NCI-H345 treated with DMSO at 0.1 percent for 48 hours (cell line): Measurements from ENCODE around the gene CTNNA2.

Experiments
- DNase-seq: peaks from one replicate; lab custom pipeline; 2025; ENCODE audit not compliant: unreplicated experiment; lab: John Stamatoyannopoulos, UW

CTNNA2 gene

DNA sequence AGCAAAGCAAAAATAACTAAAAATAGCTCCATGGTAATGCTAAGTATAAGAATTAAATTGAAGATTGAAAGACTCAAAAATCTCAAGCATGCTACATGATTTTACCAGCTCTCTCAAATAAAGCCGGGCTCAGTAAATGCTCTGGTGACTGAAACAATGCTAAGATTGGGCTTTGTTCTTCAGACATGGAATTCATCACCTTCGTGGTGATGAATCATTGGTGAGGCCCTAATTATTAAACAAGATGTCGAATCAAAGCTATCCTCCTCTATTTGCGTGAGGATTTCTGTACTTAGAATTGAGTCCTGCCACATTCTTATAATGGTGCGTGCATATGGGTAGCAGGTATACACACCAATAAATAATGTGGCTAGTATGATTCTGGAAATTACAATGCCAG lies 850.5 kb downstream of the CTNNA2 start:
- no peak for DNase-seq

- DNase-seq: no peak
These were observed 851.0 kb downstream of the CTNNA2 start for GRCh38 chr2:80363791-80364349.

DNA sequence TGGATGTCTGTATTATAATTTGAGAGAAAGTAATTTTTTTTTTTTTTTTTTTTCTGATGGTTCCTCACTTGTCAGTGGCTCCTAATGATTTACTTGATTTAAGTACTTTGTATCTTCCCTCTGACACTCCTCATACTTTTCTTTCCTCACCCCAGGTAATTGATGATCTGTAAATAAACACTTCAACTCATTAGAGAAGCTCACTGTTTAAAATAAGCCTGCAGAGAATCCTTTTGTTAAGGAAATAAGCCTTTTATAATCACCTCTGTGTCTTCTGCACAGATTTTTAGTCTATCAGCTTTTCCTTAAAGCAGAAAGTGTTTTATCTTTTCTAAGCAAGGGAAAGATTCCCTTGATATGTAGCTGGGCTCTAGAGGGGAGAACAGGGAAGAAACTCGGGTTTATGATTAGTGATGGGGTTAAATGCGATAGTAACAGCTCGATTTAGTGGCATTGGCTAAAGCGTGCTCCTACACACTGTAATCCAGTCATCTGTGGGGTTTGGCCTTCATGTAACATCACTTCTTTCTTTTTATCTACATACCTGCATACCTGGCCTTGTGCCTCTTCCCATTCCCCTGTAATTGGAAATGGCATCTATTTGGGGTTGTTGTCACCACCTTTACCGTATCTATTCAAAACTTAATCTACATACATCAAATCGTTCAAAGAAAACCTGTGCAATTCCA lies 851.8 kb downstream of the CTNNA2 start:
- no peak for DNase-seq

- DNase-seq: no peak
These were observed 852.9 kb downstream of the CTNNA2 start for GRCh38 chr2:80365762-80366161.

DNA sequence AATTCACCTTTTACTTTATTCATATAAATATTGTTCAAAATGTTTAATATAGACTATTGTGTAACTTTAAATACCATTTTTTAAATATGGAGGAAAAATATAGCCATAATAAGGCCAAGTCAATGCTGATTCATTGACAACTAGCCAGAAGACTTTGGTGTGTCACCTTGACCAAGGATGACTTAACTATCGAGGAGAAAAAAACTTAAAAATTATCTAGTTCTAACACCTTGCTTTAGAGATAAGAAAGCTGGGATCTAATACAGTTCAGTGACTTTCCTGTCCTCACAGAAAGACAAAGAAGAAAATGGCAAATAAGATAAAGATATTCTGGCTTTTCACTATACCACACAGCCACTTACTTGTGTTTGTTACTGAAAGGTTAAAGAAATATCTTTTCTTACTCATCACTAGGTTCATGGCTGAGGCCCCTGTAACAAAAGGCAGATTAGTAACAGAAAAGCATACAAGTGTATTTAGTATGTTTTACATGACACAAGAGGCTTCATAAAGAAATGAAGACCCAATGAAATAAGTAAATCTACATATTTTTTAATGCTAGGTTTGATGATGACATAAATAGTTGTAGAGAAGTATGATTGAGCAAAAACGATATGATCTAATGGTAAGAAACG lies 857.6 kb downstream of the CTNNA2 start:
- no peak for DNase-seq

DNA sequence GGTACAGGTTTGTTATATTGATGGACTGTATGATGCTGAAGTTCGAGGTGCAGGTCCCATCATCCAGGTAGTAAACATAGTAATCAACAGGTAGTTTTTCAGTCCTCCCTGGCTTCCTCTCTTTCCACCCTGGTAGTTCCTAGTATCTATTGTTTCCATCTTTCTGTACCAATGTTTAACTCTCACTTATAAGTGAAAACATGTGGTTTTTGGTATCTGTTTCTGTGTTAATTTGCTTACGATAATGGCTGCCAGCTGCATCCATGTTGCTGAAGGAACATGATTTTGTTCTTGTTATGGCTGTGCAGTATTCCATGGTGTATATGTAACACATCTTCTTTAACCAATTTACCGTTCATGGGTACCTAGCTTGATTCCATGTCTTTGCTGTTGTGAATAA lies 861.3 kb downstream of the CTNNA2 start:
- no peak for DNase-seq

- DNase-seq: no peak
These were observed 864.2 kb downstream of the CTNNA2 start for GRCh38 chr2:80377071-80377470.

DNA sequence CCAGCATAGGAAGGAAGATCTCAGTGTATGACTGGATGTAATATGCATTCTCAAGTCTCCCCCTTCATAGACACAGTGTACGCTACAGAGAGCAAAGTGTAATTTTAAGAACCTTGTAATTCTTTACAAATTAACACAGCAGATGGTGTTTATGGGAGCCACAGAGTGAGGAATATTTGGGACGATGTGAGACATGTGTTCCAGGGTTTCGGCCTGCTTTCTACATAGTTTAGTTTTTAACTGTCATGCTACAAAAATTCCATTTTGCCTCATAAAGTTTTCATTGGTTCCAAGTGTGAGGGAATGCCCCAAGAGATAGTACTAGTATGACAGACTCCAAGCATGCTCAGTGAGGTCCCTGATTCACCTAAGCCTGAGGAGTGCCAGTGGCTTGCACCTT lies 867.9 kb downstream of the CTNNA2 start:
- no peak for DNase-seq

- DNase-seq: no peak
These were observed 868.8 kb downstream of the CTNNA2 start for GRCh38 chr2:80381666-80382065.

DNA sequence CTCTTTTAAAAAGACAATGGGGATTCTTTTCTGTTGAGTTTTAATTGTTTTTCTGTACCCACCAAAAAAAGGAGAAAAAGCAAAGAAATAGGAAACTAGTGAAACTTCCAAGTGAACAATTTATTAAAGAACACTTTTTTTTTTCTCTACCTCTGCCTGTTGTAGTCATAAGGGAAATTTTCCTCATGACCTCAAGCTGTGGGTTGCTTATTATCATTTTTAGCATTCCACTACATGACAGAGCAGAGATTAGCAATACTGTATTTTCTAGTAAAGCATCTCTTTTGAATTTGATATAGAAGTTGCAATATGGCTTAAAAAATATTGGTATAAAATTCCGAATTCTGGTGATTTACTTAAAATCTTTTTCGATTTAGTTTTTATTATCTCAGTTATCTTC lies 879.6 kb downstream of the CTNNA2 start:
- no peak for DNase-seq

DNA sequence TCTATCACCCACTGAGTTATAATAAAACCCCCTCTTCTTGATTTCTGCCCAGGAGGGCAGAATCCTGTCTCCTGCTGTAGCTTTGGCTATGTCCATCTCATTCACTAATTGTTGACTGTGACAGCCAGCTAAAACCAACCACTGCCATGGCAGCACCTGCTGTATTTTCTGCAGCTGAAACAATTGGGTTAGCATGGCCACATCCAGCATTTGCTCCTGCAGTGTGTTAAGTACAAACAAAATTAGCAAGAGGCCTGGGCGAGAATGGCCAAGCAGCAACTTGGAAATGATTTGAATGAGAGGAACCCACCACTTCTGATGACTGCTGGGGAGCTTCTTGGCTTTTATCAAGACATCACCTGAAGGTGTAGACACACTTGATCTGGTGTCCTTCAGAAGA lies 881.1 kb downstream of the CTNNA2 start:
- no peak for DNase-seq

GRCh38 chr2:80395251-80395650 lies 882.4 kb downstream of the CTNNA2 start:
- DNase-seq: no peak

DNA sequence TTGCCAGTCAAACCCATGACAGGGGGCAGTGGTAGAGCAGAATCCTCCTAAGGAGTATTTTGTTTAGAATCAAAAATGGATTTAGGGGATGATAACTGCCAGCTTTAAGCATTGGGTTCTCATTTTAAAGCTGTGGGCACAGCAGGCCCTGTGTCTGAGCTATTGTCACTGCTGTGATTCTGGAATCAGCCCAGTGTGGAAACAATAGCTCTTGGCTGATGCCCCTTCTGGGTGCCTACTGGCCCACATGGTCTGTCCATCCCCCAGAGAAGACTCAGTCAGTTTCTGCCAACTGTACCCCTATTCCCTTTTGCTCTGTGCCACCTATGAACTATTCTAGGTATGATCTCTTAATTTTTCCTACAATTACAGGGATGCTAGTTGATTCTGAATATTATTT lies 883.4 kb downstream of the CTNNA2 start:
- DNase-seq: no peak

DNA sequence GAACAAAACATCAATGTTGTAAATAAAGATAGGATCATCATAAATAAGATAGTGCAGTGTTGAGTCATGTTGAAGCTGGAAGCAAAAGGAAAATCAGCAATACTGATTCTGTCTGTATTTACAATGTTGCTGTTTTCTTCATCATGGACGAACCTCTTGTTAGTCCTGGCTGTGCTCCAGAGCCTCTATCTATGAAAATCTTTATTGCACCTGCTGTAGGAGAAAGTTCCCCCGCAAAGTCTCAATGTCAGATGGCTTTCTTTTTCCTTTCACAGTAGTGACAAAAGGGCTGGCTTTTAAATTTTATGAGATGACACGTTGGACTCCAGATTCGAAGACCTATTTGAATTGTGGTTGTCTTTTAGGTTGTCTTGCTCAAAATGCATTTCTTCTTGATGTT lies 890.2 kb downstream of the CTNNA2 start:
- DNase-seq: peak; percentile 22

DNA sequence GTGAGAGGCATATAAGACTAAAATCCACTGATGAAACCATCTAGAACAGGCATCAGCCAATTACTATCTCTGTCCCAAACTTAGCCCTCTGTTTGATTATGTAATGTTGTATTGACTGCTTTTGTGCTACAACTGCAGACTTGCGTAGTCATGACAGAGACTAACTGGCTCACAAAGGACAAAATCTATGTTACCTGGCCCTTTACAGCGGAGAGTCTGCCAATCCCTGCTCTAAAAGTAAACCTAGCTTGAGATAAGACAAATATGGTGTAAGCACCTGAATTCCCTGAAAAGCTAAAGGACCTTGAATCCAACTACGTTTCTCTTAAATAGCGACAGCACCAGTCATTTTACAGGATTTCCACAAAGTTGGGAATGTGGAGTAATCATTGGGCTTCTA lies 894.5 kb downstream of the CTNNA2 start:
- no peak for DNase-seq

GRCh38 chr2:80410346-80410745 lies 897.5 kb downstream of the CTNNA2 start:
- no peak for DNase-seq

DNA sequence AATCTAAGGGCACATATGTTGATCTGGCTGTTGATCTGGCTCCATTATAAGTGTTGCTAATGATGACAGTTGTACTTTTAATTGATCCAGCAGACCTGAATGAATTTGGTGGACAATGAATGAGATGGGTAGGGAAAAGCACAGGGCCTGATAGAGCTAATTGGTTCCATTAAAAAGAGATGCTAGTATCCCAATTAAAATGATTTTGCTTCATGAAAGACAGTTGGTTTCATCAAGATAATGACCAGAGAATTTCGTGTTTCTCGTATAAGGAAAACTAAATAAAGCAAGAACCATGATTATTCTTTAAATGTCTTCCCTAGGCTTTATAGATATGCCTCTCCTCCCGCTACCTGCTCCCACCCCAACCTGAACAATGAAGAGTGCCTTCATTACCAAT lies 900.3 kb downstream of the CTNNA2 start:
- DNase-seq: no peak

DNA sequence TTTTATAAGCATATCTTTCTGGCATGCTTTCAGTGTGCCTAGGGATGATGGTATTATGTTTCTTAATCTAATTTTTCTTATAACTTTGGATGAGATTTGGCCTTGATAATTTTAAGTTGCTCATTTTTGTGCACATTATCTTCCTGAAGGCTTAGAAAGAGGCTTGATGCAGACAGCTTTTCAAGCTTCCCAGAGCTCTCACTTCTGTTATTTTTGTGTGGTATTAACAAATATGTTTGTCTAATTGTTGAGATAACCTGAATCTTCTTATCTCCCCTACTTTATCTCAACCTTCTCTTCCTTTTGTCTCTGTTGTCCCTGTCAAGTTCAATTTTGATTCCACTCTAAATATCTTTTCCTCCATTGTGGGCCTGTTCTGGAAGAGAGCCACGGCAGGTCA lies 904.9 kb downstream of the CTNNA2 start:
- no peak for DNase-seq

DNA sequence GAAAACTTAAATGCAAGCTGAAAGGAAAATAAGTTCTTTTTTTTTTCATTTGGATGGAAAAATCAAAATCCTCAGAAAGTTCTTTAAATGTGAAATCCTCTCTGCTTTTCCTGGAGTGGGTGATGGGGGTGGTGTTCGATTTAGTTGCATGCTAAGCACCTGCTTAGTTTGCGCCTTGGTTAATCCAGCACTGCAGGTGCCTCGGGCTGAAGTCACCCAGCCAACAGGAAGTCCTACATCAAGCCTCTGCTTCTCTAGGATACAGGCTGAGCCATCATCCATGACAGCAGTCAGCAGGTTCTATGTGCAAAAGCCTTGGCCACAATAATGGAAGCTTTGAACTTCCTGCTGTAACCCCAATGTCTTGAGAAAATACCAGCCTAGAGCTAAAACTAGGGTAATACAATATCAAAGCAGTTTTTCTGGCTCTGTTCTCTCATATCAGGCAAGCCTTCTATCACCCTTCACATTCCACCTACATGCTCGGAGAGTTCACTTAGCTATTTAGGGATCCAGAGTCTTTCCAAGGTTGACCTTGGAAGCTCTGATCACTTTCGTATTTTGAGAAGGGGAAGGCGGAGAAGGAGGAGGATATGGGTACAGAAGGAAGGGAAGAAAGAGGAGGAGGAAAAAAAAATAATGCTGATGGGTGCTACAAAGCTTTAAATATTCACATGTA lies 907.8 kb downstream of the CTNNA2 start:
- DNase-seq: no peak

- DNase-seq: no peak
These were observed 916.4 kb downstream of the CTNNA2 start for GRCh38 chr2:80429251-80429650.

GRCh38 chr2:80437959-80438358 lies 925.1 kb downstream of the CTNNA2 start:
- no peak for DNase-seq

GRCh38 chr2:80438686-80439085 lies 925.8 kb downstream of the CTNNA2 start:
- DNase-seq: no peak
